Ascending aorta (tissue), 2 donors: ENCODE measurements around the gene PXK. TPM values are rescaled to one million over a fixed set of nuclear protein-coding genes. Genes with fewer than 3 reads are reported as not detected.

ENCODE experiments used
- DNase-seq, 2 donors: peaks; one replicate each; pipeline ENCODE4 v3.0.0-alpha.2; 2019; ENCODE audit warnings: low spot score in 2 of 2
- H3K27ac ChIP-seq, 2 donors: fragments of 200-600 bp; sonication (generic); one replicate each; pipeline ENCODE4 v1.5.1; 2016 to 2017; ENCODE audit warnings: mild to moderate bottlenecking in 1 of 2
- H3K27me3 ChIP-seq: fragments of 200-600 bp; sonication (generic); one replicate; pipeline ENCODE4 v1.5.1; 2017
- H3K36me3 ChIP-seq, 2 donors: fragments of 200-600 bp; sonication (generic); one replicate each; pipeline ENCODE4 v1.5.1; 2016
- H3K4me1 ChIP-seq, 2 donors: fragments of 200-600 bp; sonication (generic); one replicate each; pipeline ENCODE4 v1.5.1; 2016 to 2017; ENCODE audit warnings: mild to moderate bottlenecking in 1 of 2
- H3K4me3 ChIP-seq, 2 donors: fragments of 200-600 bp; sonication (generic); one replicate each; pipeline ENCODE4 v1.5.1; 2016 to 2017; ENCODE audit warnings: mild to moderate bottlenecking in 1 of 2
- H3K9me3 ChIP-seq, 2 donors: fragments of 200-600 bp; sonication (generic); one replicate each; pipeline ENCODE4 v1.5.1; 2016
- intact Hi-C: fragments of 100-400 bp; cut with DNase I; formaldehyde crosslinking; loops from one replicate; pipeline ENCODE4 v1.15.1; 2023
- total RNA-seq: library from RNA; depleted of rRNA; stranded (reverse); fragments of >200 nt; gene quantifications from one replicate; pipeline ENCODE4 v1.1.0, GENCODE V29; 2016
- TF ChIP-seq, protein P1 (sequence below), 3 experiments: fragments of 200-600 bp in 2 of 3; fragments of 450-650 bp in 1 of 3; sonication (generic) in 2 of 3; IDR thresholded peaks; one replicate each; pipeline ENCODE4 v1.5.1; 2016 to 2019; ENCODE audit warnings: antibody characterized with exemption in 3 of 3, mild to moderate bottlenecking in 1 of 3, moderate library complexity in 1 of 3

PXK gene
- total RNA-seq, 1 donor from 2014 or later, result 14.8 TPM

DNA sequence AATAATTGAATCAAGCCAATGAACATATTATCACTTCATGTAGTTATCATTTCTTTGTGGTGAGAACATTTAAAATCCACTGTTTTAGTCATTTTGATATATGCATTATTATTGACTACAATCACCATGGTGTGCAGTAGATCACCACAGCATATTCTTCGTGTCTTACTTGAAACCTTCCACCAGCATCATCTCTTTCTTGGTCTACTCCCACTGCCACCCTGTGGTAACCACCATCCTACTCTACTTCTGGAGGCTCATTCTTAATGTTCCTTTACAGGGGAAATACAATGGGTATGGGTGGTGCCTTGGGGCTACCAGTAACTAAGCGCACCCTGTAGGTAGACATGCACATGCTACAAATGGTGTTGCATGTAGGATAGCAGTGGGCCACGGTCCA is 25.4 kb downstream of the PXK start:
- Histone ChIP-seq H3K4me1 (no peaks in the 10 kb centered on the region), H3K27me3 (no peaks in the 10 kb centered on the region), H3K27ac (no peak overlapping the region), H3K36me3 (no peaks in the 10 kb centered on the region), H3K9me3 (no peaks in the 10 kb centered on the region), H3K4me3 (no peak overlapping the region)
- DNase-seq, result no peak
- TF ChIP-seq, protein P1, sequence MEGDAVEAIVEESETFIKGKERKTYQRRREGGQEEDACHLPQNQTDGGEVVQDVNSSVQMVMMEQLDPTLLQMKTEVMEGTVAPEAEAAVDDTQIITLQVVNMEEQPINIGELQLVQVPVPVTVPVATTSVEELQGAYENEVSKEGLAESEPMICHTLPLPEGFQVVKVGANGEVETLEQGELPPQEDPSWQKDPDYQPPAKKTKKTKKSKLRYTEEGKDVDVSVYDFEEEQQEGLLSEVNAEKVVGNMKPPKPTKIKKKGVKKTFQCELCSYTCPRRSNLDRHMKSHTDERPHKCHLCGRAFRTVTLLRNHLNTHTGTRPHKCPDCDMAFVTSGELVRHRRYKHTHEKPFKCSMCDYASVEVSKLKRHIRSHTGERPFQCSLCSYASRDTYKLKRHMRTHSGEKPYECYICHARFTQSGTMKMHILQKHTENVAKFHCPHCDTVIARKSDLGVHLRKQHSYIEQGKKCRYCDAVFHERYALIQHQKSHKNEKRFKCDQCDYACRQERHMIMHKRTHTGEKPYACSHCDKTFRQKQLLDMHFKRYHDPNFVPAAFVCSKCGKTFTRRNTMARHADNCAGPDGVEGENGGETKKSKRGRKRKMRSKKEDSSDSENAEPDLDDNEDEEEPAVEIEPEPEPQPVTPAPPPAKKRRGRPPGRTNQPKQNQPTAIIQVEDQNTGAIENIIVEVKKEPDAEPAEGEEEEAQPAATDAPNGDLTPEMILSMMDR (IDR thresholded peaks at IDR 0.05), result no peak
- intact Hi-C loops, result no loop called here

DNA sequence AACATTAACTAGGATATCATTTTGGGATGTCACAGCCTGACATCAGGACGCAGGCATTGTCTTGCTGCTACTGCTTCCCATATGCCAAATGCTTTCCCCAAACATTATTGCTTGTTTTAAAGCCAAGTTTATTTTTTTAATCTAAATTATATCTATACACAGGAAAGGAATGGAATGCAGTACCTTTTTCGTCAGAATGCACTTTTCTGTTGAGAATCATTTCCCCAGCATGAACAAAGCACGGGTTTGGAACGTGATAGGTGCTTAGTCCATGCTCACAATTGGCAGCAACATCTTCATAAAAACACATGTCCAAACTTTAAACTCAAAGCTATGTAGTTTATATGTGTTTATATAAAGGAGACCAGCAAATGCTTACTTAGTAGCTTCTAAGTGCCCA is 26.1 kb downstream of the PXK start:
- H3K9me3 ChIP-seq, result no peaks in the 10 kb centered on the region
- no peaks in the 10 kb centered on the region for H3K27me3 ChIP-seq
- TF ChIP-seq, protein P1 (IDR thresholded peaks at IDR 0.05), result no peak
- H3K4me1 ChIP-seq, result no peaks in the 10 kb centered on the region
- intact Hi-C loops, result no loop called here
- H3K4me3 ChIP-seq, result no peak overlapping the region
- no peak for DNase-seq
- no peaks in the 10 kb centered on the region for H3K36me3 ChIP-seq
- H3K27ac ChIP-seq, result no peak overlapping the region

DNA sequence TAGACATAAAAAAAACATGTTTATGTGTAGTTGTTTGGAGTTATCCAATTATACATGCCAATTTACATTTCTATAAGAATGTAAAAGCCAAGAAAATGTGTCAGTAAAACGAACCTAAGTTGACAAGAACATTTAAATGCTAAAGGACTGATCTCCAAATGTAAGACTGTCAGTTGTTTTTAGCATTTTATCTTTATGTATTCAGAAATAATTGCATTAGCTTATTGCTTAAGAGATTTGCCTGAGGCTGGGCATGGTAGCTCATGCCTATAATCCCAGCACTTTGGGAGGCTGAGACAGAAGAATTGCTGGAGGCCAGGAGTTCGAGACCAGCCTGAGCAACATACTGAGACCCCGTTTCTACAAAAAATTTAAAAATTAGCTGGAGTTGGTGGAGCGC is 26.9 kb downstream of the PXK start:
- intact Hi-C loops, result no loop called here
- TF ChIP-seq, protein P1 (IDR thresholded peaks at IDR 0.05), result no peak
- Histone ChIP-seq H3K4me3 (no peak overlapping the region), H3K27me3 (no peaks in the 10 kb centered on the region), H3K4me1 (no peaks in the 10 kb centered on the region), H3K27ac (no peak overlapping the region), H3K36me3 (no peaks in the 10 kb centered on the region), H3K9me3 (no peaks in the 10 kb centered on the region)
- DNase-seq, result no peak

DNA sequence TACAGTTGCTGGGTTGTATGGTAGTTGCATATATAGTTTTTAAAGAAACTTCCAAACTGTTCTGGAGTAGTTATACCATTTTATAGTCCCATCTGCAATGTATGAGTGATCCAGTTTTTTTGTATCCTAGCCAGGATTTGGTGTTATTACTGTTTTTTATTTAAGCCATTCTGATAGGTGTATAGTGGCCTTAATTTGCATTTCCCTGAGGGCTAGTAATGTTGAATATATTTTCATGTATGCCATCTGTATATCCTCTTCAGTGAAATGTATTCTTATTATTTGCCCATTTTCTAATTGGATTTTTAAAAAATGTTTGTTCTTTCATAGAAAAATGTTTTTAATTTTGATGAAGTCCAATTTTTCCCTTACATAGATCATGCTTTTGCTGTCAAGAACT is 29.2 kb downstream of the PXK start:
- Histone ChIP-seq H3K27ac (no peak overlapping the region), H3K36me3 (no peaks in the 10 kb centered on the region), H3K27me3 (no peaks in the 10 kb centered on the region), H3K4me3 (no peak overlapping the region), H3K9me3 (no peaks in the 10 kb centered on the region), H3K4me1 (no peaks in the 10 kb centered on the region)
- no peak for DNase-seq
- TF ChIP-seq, protein P1 (IDR thresholded peaks at IDR 0.05), result no peak
- intact Hi-C loops, result no loop called here

DNA sequence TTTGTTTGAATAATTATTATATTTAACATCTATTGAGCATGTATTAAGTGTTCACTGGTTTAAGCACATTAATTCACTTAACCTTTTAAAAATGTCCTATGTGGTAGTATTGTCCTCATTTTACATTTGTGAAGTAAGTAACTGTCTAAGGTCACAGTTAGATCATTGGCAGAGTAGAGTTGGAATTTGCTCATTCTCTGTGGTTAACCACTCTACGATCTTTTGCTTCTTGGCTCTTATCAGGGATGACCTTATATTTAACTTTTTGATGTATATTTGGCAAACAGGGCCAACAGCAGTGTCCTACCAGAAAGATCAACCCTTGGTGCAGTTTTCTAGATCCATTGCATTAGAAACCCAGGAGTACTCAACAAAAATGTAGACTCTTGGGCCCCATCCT is 34.0 kb downstream of the PXK start:
- no peak for DNase-seq
- no peak overlapping the region for H3K4me3 ChIP-seq
- H3K4me1 ChIP-seq, result no peaks in the 10 kb centered on the region
- no peaks in the 10 kb centered on the region for H3K9me3 ChIP-seq
- no peak overlapping the region for H3K27ac ChIP-seq
- H3K36me3 ChIP-seq, result no peaks in the 10 kb centered on the region
- TF ChIP-seq, protein P1 (IDR thresholded peaks at IDR 0.05), result no peak
- intact Hi-C loops, result no loop called here
- no peaks in the 10 kb centered on the region for H3K27me3 ChIP-seq

DNA sequence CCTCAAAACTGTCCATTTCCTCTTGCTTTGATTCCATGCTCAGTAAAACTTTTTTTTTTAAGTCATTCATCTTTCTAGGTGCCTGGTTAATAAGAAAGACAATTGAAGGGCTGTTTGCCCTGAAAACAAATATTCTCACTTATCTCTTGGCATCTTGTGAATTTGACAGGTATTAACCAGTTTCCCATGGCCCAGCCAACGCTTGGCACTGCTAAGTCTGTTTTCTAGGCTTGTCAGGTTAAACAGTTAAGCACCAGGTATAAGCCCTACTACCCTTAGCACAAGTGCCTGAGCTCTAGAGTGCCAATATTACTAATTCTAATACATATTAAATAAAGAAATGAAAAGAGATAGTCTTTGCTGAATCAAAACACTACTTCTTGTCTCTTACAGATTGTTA is 36.3 kb downstream of the PXK start:
- H3K4me1 ChIP-seq, result no peaks in the 10 kb centered on the region
- no peak for DNase-seq
- no peaks in the 10 kb centered on the region for H3K27me3 ChIP-seq
- no peak overlapping the region for H3K27ac ChIP-seq
- intact Hi-C loops, result no loop called here
- no peaks in the 10 kb centered on the region for H3K36me3 ChIP-seq
- TF ChIP-seq, protein P1 (IDR thresholded peaks at IDR 0.05), result no peak
- no peak overlapping the region for H3K4me3 ChIP-seq
- no peaks in the 10 kb centered on the region for H3K9me3 ChIP-seq
